GM10266 (cell line): ENCODE results near the gene PRX.

Source experiments
- DNase-seq: peaks from one replicate; pipeline ENCODE4 v3.0.0; 2012; ENCODE audit errors: extremely low spot score
- CTCF ChIP-seq: IDR thresholded peaks from 2 replicates; pipeline ENCODE4 v1.5.1; 2012; ENCODE audit warnings: mild to moderate bottlenecking, low read depth; ENCODE audit not compliant: control insufficient read depth, insufficient read depth; ENCODE audit errors: missing control alignments

Gene PRX

GRCh38 chr19:40392123-40392522 is 21.1 kb downstream of the PRX start:
- TF ChIP-seq CTCF, result no peak
- DNase-seq, result no peak

GRCh38 chr19:40390084-40390742 is 23.0 kb downstream of the PRX start, which contains the start of gene HIPK4:
Gene HIPK4 (minus strand): TSS chr19:40390181. CDS start chr19:40389902, 279 bp downstream.
- TF ChIP-seq CTCF, result no peak
- no peak for DNase-seq

GRCh38 chr19:40389404-40390083 is 23.6 kb downstream of the PRX start:
- DNase-seq, result no peak
- TF ChIP-seq CTCF, result no peak

- DNase-seq, result no peak
- TF ChIP-seq CTCF, result no peak
Measured at GRCh38 chr19:40388481-40388880, 24.7 kb downstream of the PRX start.

GRCh38 chr19:40387155-40387554 is 26.0 kb downstream of the PRX start:
- no peak for DNase-seq
- no peak for TF ChIP-seq CTCF

GRCh38 chr19:40383668-40384248 is 29.4 kb downstream of the PRX start:
- no peak for DNase-seq
- no peak for TF ChIP-seq CTCF

- no peak for TF ChIP-seq CTCF
- DNase-seq, result no peak
Measured at GRCh38 chr19:40381321-40381720, 31.9 kb downstream of the PRX start.
